ENCODE data around the gene RAP2A.
A peak's percentile ranks its signal among the peaks of the same experiment; 100 is the strongest.

Gene RAP2A

DNA sequence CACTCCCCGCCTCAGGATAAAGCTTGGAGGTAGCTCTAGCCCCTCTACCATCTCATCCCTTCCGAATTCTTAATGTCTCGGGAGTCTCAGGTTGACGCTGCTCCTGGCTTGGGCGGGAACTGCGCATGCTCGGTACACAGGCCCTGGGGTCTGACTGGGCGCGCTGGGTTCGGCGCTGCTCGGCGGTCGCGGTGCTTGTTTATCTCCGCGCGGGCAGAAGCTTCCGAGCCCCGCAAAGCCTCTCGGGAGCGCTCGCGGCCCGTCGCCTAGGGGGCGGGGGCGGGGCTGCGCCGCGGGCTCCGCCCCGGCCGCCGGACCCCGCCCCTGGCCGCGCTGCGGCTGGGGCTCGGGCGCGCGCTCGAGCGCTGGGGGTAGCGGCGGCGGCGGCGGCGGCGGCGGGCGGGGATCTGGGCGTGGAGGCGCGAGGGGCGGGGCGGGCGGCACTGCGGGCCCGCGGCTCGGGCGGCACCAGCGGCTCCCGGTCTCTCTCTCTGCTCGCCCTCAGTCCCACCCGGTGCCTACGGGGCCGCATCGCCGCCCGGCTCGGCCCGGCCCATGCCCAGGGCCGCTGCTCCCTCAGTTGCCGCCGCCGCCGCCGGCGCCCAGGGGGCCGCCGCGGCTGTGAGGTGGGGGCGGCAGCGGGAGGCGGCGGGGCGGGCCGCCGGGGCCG is at the start of gene RAP2A:
RAP2A (plus strand) TSS at position 443 of the 670 bp plus-strand sequence. CDS start 302 bp downstream, outside the sequence.
- DNase-seq: peak; percentile 62

DNA sequence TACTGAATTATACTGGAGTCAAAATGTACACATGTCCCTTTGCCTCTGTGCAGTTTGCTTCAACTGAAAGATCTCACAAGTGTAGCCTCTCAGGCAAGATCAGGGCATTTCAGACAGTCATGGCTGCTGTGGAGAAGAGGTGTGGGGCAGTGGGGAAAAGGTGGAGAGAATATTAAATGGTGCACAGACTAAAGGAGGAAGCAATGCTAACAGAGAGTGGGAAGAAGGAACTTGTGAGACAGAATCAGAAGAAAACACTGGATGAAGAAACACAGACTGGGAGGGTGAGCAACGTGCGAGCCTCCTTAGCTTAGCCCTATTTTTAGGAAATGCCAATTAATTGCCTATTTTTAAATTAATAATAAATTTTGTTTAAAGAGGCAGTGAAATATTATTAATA is 49.6 kb upstream of the RAP2A start:
- no peak for DNase-seq

DNA sequence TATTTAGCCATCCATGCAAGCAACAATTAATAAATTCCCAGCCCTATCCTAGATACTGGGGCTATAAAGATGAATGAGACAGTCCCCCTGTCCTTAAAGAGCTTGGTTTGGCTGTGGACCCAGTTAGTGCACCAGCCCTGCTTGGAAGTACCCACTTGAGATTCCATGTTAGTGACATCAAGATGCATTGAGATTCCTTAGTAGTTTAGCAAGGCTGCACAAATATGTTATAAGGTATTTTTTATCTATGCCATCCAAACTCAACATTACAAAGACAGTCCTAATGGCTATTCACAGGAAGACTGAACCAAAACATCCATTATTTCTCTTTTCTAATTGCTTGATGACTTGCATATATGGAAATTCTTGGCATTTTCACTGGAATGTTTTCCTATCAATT is 48.8 kb upstream of the RAP2A start:
- DNase-seq: no peak

DNA sequence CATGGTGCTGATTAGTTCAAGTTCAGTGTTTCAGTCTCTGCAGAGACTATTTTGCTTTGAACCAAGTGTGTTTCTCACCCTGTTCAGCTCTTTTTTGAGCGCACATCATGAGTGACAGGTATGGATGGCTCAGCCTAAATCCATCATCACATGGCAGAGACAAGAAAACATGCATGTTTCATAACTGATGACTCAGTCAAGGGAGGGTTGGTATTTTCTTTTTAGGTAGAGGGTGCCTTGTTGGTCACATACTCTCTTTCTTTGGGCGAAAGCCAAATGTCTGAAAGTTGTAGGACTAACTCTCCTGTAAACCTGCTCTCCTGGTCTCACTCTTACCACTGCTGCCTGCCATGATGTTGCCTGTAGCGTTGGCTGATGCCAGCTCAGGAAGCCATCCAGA is 48.1 kb upstream of the RAP2A start:
- no peak for DNase-seq

DNA sequence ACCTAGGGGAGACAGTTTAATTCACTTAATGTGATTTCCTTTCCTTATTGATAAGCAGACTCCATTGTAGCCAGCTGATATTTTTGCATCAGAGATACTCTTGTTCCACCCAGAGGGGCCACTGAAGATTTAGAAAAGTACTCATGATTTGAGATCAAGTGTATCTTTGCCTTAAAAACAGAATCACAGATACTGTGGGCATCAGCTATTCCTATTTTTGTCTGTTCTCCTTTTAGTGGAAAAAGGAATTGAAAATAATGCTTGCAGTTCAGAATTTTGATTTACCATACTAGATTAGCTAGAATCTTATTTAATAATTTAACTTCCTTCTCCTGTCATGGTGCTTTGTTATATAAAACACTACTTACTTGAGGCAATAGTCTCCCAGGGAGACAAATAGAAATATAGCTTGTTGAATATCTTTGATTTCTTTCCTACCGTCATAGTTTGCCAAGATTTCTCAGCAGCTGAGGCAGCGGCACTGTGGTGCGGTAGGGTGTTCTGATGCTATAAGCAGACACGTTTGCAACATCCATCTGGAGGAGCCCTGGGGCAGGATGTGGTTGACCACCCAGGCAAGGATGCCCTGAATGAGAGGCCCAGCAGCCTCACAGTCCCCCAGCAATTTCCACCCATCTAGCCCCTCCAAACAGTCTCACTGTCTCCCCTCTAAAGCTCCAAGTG is 47.0 kb upstream of the RAP2A start:
- DNase-seq: no peak

DNA sequence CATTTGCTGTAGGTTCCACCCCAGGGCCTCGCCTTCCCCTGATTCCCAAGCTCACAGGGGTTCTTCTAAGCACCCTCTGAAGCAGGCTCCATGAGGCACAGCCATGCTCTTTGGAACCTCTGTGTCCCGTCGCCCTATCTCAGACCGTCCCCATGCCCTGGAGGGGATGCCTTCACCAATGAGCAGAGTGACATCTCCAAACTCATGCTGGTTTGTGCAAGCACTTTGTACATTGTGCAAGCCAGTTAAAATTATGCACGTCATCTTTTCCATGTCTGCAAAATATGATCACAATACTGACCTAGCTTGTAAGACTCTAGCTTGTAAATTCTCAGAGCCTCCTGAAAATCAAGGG is 46.5 kb upstream of the RAP2A start:
- no peak for DNase-seq

DNA sequence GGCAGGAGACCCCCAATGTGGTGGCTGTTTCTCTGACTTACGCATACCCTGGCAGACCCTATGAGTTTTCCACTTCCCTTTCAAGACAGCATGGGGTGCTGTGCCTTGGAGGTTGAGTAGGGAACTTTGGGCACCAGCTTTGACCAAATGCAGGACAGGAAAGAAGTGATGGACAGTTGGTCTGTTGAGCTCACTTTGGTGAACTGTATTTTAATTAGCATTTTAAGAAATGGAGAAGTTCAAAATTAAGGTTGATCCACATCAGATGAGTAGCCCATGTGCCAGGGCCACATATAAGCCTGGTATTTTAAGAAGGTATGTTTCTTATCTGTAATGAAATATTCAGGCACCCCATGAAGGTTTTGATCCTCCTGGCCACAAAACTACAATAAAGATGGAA is 46.1 kb upstream of the RAP2A start:
- DNase-seq: no peak

DNA sequence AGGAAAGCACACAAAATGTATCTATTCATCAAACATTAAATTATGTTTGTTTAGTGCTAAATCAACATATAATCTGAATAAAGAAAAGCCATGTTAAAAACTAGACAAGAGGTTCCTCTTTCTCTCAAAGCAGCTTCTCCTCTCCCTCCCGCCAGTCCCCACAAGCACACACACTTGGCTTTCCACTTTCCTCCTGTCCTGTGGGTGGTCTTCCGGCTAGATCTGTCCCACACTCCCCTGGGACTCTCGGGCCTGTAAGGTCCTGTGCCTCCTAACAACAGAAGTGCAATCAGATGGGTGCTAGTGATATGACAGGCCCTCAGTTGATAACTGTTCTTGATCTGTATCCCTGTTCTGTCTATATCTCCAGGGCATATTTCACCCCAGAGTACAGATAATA is 45.6 kb upstream of the RAP2A start:
- no peak for DNase-seq

DNA sequence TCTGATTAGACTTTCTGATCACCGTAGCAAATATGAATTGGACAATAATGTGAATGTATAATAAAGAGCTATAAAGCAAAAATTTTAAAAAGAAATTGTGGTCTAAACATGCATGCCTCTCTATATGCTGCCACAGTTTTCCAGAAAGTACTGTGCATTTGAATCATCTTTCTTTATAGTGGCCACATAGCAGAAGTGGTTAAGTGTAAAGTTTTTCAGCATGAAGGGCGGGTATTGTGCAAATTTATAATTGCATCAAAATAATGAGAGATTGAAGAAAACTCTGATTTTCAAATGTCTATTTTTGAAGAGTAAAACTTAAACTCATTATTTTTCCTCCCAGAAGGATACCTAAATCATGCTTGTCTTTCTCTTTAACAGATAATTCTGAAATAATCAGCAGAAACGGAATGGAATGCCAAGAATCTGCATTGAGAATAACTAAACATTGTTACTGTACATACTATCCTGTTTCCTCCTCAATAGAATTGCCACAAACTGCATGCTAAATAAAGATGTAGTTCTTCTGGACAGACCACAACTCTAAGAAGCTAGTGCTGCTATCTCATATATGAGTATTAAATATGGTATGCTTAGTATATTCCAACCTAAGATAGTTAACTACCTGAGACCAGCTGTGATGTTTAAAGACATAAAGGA is 42.9 kb upstream of the RAP2A start:
- DNase-seq: no peak

DNA sequence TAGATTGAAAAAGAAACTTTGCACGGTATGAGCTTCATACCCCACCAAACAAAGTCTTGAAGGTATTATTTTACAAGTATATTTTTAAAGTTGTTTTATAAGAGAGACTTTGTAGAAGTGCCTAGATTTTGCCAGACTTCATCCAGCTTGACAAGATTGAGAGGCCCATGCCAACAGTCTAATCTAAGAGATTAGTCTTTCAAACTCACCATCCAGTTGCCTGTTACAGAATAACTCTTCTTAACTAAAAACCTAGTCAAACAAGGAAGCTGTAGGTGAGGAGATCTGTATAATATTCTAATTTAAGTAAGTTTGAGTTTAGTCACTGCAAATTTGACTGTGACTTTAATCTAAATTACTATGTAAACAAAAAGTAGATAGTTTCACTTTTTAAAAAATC is 41.9 kb upstream of the RAP2A start:
- no peak for DNase-seq

DNA sequence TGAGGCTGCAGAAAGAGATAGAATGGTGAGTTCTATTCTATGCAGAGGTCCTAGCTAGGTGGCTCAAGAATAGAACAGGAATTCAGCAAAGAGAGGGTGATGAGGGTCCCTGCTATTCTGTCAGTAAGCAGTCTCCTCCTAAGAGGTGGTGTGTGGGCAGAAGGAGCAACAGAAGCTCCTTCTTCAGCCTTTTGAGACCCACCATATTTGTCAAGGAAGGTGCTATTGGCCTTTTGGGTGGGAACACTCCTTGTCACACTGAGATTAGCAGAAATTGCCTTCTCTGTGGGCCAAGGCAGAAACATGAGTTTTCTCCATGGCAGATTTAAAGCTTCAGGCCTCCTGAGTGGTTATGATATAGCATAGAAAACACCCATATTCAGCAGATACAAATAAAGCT is 39.4 kb upstream of the RAP2A start:
- no peak for DNase-seq

DNA sequence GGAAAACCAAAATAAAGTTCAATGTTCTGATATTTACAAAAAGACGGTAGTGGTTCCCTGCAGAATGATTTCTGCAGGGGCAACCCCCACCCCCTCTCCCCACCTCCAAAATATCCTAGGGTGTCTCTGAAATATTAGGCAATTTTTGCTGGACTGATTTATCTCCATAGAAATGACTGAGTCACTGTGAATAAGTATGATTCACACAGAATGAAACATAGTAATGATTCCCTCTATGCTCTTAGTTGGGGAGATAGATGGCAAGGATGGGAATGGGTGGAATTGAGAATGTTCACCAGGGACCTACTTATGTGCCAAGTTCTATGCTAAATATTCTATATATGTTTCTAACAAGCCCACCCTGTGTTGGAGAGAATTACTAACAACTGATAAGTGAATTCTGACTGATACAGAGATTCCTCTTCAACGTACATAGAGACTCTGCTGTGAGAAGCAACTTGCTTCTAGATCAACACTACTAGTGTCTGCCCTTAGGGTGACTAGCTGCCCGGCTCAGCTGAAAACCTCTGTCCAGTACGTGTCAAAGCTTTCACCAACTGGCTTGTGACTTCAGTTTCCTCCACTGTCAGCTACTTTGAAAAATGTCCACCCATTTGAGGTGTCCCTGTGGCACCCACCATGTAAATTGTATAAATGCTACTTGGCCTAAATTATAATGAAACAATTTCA is 38.4 kb upstream of the RAP2A start:
- DNase-seq: no peak

DNA sequence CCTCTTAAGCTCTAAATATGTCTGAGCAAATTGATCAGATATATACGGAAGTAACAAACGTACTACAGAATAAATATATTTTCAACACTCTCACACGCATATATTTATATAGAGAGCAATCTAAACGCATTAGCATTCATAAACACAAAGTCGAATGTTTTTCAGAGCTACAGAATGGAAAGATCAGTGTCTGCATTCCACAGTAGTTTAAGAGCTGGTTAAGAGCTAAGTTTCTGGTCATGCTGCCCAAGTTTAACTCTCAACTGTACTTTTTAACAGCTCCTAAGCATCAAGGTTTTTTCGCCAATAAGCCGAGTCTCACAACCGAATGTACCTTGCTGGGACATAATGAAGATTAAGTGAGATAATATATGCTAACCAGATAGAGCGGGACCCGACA is 36.7 kb upstream of the RAP2A start:
- DNase-seq: no peak

DNA sequence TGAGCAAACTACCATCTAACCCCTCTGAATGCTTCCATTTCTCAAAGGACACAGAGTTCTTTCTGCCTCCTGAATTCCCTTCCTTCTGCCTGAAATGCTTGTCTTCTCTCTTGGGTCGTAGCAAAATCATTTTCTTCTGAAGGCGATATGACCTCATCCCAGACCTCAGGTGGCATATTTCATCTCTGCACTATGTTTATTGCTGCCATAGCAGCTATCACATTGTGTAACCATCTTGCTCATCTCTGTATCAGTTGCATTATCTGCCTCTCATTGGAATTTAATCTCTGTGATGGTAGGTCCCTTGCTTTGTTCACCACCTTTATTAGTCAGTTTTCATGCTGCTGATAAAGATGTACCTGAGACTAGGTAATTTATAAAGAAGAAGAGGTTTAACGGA is 32.5 kb upstream of the RAP2A start:
- no peak for DNase-seq

DNA sequence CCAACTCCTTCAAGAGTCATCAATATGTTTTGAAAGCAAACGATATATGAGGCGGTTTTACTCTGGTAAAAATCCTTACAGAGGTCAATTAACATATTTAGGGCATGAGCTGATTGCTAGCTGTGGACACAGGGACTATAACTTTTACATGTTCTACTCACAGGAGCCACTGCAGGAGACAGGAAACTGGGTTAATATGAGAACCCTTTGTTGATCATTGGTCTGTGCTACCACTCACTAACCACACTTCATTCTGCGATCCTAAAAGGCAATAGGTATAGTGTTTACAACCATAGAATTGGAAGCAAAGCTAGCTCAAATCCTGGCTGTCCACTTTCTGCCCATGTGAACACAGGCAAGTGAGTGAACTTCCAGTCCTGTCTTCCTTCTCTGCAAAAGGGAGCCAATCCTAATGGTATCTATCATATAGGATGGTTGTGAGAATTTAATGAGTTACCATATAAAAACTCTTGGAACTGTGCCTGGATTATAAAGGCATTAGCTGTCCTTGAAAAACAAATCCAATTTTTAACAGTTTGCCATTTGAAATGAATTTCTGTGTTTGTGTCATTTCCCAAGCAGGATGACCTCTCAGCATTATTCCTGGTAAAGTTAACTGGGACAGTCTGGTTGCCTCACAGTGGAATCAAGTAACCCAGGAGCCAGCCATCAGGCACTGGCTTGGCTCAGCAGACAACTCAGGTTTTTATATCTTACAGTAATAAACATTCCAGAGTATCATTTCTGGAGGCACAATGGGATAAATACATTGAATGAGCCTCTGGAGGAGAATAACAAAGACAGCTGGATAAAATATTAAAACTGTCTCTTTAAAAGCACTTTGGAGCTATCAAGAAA is 29.8 kb upstream of the RAP2A start:
- no peak for DNase-seq

DNA sequence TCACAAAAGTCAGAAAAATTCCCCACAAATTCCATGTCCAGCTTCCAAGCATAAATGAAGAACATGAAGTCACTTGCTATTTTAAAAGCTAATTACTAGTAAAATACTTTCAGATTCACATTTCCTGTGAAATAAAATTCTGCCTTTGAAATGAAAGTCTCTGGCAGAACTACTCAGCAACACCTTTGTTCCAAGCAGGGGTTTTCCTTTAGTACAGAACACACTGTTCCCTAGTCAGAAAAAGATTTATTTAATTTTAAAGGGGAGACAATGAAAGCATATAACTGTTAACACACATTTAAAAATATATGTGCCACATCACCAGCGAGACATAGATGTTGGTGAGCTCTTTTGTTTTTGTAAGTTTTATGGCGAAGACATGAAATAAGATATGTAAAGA is 26.4 kb upstream of the RAP2A start:
- DNase-seq: no peak

DNA sequence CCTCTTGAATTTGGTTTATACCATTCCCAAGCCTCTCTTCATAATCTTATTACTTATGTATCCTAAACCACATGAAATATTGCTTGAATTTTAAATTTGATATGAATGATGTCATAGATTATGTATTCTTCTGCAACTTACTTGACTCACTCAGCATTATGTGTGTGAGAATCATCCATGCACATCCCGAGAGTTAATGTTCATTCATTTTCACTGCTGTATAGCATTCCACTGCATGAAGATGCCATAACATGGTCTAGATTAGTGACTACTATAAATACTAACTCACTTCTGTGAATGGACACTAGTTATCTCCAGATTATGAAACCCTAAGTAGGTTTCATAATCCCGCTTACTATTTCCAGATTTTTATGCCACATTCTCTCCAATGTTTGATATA is 25.0 kb upstream of the RAP2A start:
- no peak for DNase-seq

DNA sequence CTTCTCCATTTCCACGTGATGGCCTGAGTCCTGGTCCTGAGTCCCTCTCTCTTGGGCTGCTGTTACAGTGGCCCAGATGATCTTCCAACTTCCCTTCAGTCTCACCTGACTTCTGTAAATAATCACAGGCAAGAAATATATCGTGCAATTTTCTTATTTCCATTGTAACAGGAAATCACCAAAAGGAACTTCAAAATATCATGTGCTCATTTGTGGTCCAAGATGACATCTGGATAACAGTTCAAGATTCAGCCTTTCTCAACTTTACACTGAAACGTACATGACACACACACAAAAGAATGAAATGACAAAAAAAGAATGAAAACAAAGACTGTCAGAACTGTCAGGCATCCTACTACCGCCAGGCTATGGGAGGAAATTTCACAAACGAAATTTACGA is 22.0 kb upstream of the RAP2A start:
- DNase-seq: no peak

DNA sequence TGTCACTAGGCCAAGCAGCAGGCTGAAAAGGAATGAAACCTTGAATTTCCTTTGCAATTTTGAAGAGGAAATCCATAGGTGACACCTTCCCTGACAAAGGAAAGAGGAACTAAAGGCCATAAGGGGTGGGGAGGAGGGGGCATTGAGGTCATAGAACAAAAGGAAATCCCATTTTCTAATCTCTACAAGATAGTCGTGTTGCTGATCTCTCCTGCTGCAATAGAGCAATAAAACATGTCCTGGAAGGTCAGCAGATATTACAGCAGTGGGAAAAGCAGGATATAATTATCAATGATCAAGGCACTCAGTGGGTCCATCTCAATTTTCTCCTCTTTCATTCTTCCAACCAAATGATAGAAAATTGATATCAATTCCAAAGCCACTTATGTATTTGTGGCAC is 20.3 kb upstream of the RAP2A start:
- DNase-seq: no peak

DNA sequence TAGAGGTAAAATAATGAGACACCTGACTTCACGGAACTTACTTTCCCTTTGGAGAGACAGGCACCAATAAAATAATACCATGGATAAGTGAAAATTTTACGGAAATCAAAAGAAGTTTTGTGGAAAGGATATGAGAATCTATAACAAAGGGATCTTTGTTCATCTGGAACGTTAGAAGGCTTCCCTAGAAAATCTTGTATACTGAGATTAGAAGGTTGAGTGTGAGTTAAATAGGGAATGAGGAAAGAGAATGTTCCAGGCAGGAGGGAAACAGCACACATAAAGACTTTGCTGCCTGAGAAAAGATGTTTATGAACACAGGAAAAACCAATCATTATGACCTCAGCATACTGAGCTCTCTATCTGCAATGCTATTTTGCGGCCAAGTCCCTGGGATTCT is 19.6 kb upstream of the RAP2A start:
- no peak for DNase-seq

DNA sequence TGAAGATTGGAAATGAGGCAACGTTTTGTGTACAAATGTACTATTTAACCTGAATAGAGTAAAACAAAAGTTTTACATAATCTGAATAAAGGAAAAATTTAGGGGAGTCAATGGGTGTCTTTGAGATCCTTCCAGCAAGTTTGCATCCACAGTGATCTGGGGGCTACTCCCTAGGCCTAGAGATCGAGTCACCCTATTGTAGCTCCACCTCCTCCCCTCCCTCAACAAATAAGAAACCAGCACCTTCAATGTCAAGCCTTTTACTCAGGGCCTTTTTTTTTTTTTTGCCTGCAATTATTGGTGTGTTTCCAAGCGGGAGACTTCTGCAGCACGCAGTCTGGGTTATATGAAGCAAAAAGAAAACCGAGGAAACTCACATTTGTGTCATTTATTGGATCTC is 16.3 kb upstream of the RAP2A start:
- no peak for DNase-seq

DNA sequence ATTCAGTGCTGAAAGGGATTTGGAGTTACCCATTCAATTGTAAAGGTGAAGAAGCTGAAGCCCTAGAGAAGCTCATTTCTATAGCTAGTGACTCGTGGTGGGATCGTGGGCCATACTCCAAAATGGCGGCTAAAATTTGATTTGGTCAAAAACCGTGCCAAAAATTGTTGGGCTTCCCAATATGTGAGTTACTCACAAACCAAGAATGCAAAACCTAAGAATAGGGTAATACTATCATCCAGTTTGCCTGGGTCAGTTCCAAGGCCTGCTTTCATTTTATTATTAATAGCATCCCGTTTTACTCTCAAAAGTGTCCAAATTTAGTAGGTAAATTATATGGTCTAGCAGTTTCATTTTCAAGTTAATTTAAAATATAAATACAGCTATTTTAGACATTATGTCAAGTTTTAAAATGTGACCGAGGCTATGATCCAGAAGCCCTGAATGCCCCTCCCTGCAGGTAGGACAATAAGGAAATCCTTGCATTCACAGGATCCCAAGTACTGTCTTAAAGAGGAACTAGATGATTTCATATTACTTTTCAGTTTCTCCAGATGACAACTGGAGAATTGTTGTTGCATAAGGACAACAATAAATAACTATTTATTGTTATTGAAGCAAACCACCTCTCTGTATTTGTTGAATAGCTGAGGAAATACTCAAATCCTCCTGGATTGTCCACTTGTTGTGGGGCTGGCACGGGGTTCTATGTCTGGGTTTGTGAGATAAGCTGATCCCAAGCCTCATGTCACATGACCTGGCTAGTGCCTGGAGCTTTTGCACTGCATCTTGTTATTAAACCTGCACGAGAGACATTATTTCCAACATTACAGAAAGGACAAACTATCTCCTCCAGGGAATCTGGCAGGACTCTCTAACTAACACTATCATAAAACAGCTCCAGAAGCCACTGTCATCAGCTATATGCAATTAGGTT is 11.6 kb upstream of the RAP2A start:
- no peak for DNase-seq

Measured in NCI-H1436 treated with DMSO at 0.1 percent for 48 hours (cell line).